Measurements from ENCODE around the gene CLIC1. TPM values are rescaled to one million over a fixed set of nuclear protein-coding genes. Genes with fewer than 3 reads are reported as not detected.

CLIC1 gene
- total and polyA plus RNA-seq, 2 experiments from 2014 or later: 269 to 296 TPM

GRCh38 chr6:31733734-31734133 is 2.6 kb downstream of the CLIC1 start (continued):
- no peak for TF ChIP-seq REST (IDR thresholded peaks at IDR 0.05; ENCODE audit: unreplicated experiment)

GRCh38 chr6:31732029-31732428 is 4.3 kb downstream of the CLIC1 start:
- H3K4me3 Mint-ChIP-seq: no peak overlapping the region
- Histone ChIP-seq H3K4me1 (ENCODE audit: insufficient read depth) (peaks cover 26% of the 10 kb centered on the region), H4K20me1 (replicated peaks; ENCODE audit: insufficient read depth) (peaks cover 11% of the 10 kb centered on the region; the same call in 1 of the 2 replicates), H3K27ac (ENCODE audit: low read depth) (no peak overlapping the region), H3K36me3 (ENCODE audit: insufficient read depth) (peaks cover 29% of the 10 kb centered on the region), H3K4me2 (no peak overlapping the region), H3K4me3 (no peak overlapping the region), H3K9me2 (ENCODE audit: insufficient read depth) (no peaks in the 10 kb centered on the region), H3K79me2 (replicated peaks; ENCODE audit: insufficient read depth) (peaks cover 27% of the 10 kb centered on the region), H3K27me3 (ENCODE audit: insufficient read depth) (peaks cover 8% of the 10 kb centered on the region; the same call in 1 of the 2 replicates), H3F3A (replicated peaks; ENCODE audit: low read depth) (peaks cover 52% of the 10 kb centered on the region), H2AFZ (no peak overlapping the region)
- DNase-seq (ENCODE audit: low spot score) (no peak), ATAC-seq (no peak)
- H3K27ac Mint-ChIP-seq: no peak overlapping the region
- peaks cover 51% of the 10 kb centered on the region for H3K36me3 Mint-ChIP-seq (ENCODE audit: low read depth)
- H3K27me3 Mint-ChIP-seq (ENCODE audit: insufficient read depth, low read depth, poor library complexity): peaks cover 22% of the 10 kb centered on the region
- H3K4me1 Mint-ChIP-seq: peaks cover 36% of the 10 kb centered on the region
- no peaks in the 10 kb centered on the region for H3K9me3 Mint-ChIP-seq
- TF ChIP-seq, protein P1, sequence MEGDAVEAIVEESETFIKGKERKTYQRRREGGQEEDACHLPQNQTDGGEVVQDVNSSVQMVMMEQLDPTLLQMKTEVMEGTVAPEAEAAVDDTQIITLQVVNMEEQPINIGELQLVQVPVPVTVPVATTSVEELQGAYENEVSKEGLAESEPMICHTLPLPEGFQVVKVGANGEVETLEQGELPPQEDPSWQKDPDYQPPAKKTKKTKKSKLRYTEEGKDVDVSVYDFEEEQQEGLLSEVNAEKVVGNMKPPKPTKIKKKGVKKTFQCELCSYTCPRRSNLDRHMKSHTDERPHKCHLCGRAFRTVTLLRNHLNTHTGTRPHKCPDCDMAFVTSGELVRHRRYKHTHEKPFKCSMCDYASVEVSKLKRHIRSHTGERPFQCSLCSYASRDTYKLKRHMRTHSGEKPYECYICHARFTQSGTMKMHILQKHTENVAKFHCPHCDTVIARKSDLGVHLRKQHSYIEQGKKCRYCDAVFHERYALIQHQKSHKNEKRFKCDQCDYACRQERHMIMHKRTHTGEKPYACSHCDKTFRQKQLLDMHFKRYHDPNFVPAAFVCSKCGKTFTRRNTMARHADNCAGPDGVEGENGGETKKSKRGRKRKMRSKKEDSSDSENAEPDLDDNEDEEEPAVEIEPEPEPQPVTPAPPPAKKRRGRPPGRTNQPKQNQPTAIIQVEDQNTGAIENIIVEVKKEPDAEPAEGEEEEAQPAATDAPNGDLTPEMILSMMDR (conservative IDR thresholded peaks at IDR 0.05; ENCODE audit: low read depth in 2 of 2): no peak
- TF ChIP-seq STAT1 (IDR thresholded peaks at IDR 0.05; ENCODE audit: unreplicated experiment) (no peak), JUNB (IDR thresholded peaks at IDR 0.05; ENCODE audit: unreplicated experiment) (no peak), ZNF331 (CRISPR knock-in tag; IDR thresholded peaks at IDR 0.05; ENCODE audit: low read depth) (no peak), ZNF462 (CRISPR knock-in tag; IDR thresholded peaks at IDR 0.05) (no peak)
